Measurements from ENCODE around the gene OR4D6. TPM values are rescaled to one million over a fixed set of nuclear protein-coding genes. Genes with fewer than 3 reads are reported as not detected.

Gene OR4D6
- total RNA-seq, 1 donor from 2014 or later: not detected

DNA sequence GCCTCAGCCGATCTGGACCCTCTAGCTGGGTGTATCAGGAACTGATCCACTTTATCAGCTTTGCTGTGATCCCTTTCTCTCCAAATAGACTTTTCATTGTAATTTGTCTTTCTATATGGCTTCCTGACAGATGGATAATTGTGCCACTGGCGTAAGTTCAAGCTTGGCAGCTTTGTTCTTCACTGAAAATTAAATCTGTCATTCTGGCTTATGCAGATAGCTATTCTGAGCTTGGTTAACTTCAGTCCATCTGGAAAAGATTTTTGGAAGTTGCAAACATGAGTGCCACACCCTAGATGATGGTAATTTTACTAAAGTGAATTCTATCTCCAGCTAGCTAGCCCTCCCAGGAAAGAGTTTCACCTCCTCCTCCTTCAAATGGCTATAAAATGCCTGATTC, 38.6 kb upstream of the OR4D6 start:
- TF ChIP-seq, protein P1, sequence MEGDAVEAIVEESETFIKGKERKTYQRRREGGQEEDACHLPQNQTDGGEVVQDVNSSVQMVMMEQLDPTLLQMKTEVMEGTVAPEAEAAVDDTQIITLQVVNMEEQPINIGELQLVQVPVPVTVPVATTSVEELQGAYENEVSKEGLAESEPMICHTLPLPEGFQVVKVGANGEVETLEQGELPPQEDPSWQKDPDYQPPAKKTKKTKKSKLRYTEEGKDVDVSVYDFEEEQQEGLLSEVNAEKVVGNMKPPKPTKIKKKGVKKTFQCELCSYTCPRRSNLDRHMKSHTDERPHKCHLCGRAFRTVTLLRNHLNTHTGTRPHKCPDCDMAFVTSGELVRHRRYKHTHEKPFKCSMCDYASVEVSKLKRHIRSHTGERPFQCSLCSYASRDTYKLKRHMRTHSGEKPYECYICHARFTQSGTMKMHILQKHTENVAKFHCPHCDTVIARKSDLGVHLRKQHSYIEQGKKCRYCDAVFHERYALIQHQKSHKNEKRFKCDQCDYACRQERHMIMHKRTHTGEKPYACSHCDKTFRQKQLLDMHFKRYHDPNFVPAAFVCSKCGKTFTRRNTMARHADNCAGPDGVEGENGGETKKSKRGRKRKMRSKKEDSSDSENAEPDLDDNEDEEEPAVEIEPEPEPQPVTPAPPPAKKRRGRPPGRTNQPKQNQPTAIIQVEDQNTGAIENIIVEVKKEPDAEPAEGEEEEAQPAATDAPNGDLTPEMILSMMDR (IDR thresholded peaks at IDR 0.05; ENCODE audit: unreplicated experiment): no peak
- H3K27me3 Mint-ChIP-seq: no peaks in the 10 kb centered on the region

DNA sequence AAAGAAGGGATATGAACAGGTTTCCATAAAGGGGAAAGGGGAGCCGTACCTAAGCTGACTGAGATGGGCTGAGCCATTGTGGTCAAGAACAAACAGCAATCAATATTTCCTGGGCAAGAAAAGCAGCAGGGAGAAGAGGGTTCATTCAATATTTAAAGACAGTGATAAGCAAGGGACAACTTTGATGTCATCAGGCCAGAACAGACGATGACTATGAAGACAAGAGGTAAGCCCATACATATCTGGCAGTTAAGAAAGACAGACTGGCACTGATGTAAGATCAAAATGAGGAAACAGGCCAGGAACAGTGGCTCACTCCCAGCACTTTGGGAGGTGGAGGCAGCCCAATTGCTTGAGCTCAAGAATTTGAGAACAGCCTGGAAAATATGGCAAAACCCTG, 32.9 kb upstream of the OR4D6 start:
- H3K9me3 Mint-ChIP-seq (ENCODE audit: low read depth): peaks cover 4% of the 10 kb centered on the region
- no peaks in the 10 kb centered on the region for H3K36me3 Mint-ChIP-seq (ENCODE audit: insufficient read depth)
- TF ChIP-seq, protein P1 (IDR thresholded peaks at IDR 0.05; ENCODE audit: unreplicated experiment): no peak
- no peak overlapping the region for H3K27ac Mint-ChIP-seq
- DNase-seq (ENCODE audit: low spot score, unreplicated experiment): no peak
- H3K27me3 Mint-ChIP-seq: no peaks in the 10 kb centered on the region
- peaks cover 26% of the 10 kb centered on the region for H3K4me1 Mint-ChIP-seq (ENCODE audit: low read depth)
- no peak overlapping the region for H3K4me3 Mint-ChIP-seq (ENCODE audit: low read depth)

More for the DNA sequence above, 38.6 kb upstream of the OR4D6 start:
- DNase-seq (ENCODE audit: low spot score, unreplicated experiment): no peak
- no peak overlapping the region for H3K4me3 Mint-ChIP-seq (ENCODE audit: low read depth)
- H3K4me1 Mint-ChIP-seq (ENCODE audit: low read depth): peaks cover 2% of the 10 kb centered on the region
- no peaks in the 10 kb centered on the region for H3K9me3 Mint-ChIP-seq (ENCODE audit: low read depth)
- no peak overlapping the region for H3K27ac Mint-ChIP-seq
- H3K36me3 Mint-ChIP-seq (ENCODE audit: insufficient read depth): no peaks in the 10 kb centered on the region

- DNase-seq (ENCODE audit: low spot score, unreplicated experiment): no peak
- Mint-ChIP-seq H3K27me3 (no peaks in the 10 kb centered on the region), H3K4me3 (ENCODE audit: low read depth) (no peak overlapping the region), H3K4me1 (ENCODE audit: low read depth) (peaks cover 26% of the 10 kb centered on the region), H3K9me3 (ENCODE audit: low read depth) (peaks cover 4% of the 10 kb centered on the region), H3K27ac (no peak overlapping the region), H3K36me3 (ENCODE audit: insufficient read depth) (no peaks in the 10 kb centered on the region)
- TF ChIP-seq, protein P1 (IDR thresholded peaks at IDR 0.05; ENCODE audit: unreplicated experiment): no peak
These were observed 31.6 kb upstream of the OR4D6 start for GRCh38 chr11:59425131-59425530.

GRCh38 chr11:59426361-59427067, 30.2 kb upstream of the OR4D6 start, which contains the start of gene OR5A2:
Gene OR5A2, minus strand, starts transcription at chr11:59426413. Its CDS starts 3,460 bp downstream, at chr11:59422953.
- TF ChIP-seq, protein P1 (IDR thresholded peaks at IDR 0.05; ENCODE audit: unreplicated experiment): no peak
- peaks cover 4% of the 10 kb centered on the region for H3K9me3 Mint-ChIP-seq (ENCODE audit: low read depth)
- H3K4me3 Mint-ChIP-seq (ENCODE audit: low read depth): no peak within 1 kb of the TSS
- DNase-seq (ENCODE audit: low spot score, unreplicated experiment): no peak
- H3K36me3 Mint-ChIP-seq (ENCODE audit: insufficient read depth): no peaks in the 10 kb centered on the region
- peaks cover 2% of the 10 kb centered on the region for H3K27me3 Mint-ChIP-seq
- peaks cover 26% of the 10 kb centered on the region for H3K4me1 Mint-ChIP-seq (ENCODE audit: low read depth)
- H3K27ac Mint-ChIP-seq: peak within 1 kb of the TSS; percentile 82

DNA sequence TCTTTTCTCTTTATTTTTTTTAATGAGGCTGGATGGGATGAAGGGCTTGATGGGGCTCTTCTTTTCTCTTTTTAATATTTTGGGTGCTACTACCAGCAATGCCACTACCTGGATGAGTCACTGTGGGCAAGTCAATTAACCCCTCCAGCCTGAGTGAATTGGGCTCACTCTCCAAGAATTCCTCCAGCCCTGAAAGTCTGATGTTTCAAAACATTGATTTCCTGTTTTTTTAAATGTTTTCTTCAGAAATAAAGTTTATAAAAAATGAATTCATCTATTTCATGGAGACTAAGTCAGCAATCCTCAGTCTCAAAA, 29.7 kb upstream of the OR4D6 start:
- no peak for DNase-seq (ENCODE audit: low spot score, unreplicated experiment)
- H3K4me3 Mint-ChIP-seq (ENCODE audit: low read depth): no peak overlapping the region
- TF ChIP-seq, protein P1 (IDR thresholded peaks at IDR 0.05; ENCODE audit: unreplicated experiment): no peak
- peaks cover 6% of the 10 kb centered on the region for H3K27me3 Mint-ChIP-seq
- H3K9me3 Mint-ChIP-seq (ENCODE audit: low read depth): peaks cover 4% of the 10 kb centered on the region
- peak overlapping the region; percentile 82 for H3K27ac Mint-ChIP-seq
- no peaks in the 10 kb centered on the region for H3K36me3 Mint-ChIP-seq (ENCODE audit: insufficient read depth)
- H3K4me1 Mint-ChIP-seq (ENCODE audit: low read depth): peaks cover 26% of the 10 kb centered on the region
